HepG2 (cell line): Measurements from ENCODE around the gene CACNA1C. TPM values are rescaled to one million over a fixed set of nuclear protein-coding genes. Genes with fewer than 3 reads are reported as not detected.

Experiments used
- ATAC-seq: fragments of 200-7000 bp; cut with Tn5 transposase; 3 replicates; pipeline ENCODE4 v1.9.1; 2020; ENCODE audit warnings: mild to moderate bottlenecking, moderate library complexity
- Bru-seq: library from RNA; stranded (reverse); fragments of 400-500 nt; gene quantifications from one replicate; lab custom pipeline; 2021; lab: Mats Ljungman, UMichigan
- BruChase-seq, 2 experiments: library from RNA; stranded (reverse); fragments of 400-500 nt; gene quantifications; one replicate each; lab custom pipeline; 2021; lab: Mats Ljungman, UMichigan
- BruUV-seq: library from RNA; stranded (reverse); fragments of 400-500 nt; replicated peaks from 2 replicates; lab custom pipeline; 2021; lab: Mats Ljungman, UMichigan
- CTCF ChIA-PET: fragments of 300-600 bp; formaldehyde crosslinking; extraction: SDS; loops from one replicate; lab custom pipeline; 2021; ENCODE audit warnings: low total read pairs, inconsistent platforms, low intra/inter-chr PET ratio; lab: Yijun Ruan, JAX
- POLR2A ChIA-PET: fragments of 350-600 bp; sonication (Branson Sonifier 250); formaldehyde crosslinking; loops from one replicate; lab custom pipeline; 2020; ENCODE audit warnings: antibody characterized with exemption, inconsistent platforms; lab: Yijun Ruan, JAX
- DNase-seq: peaks from one replicate; pipeline ENCODE4 v3.0.0-alpha.2; 2015; ENCODE audit warnings: low spot score
- FAIRE-seq: peaks from 3 replicates; lab custom pipeline; 2011; peaks lifted over from hg19 to GRCh38; lab: Jason Lieb, UNC
- H2AFZ ChIP-seq: one replicate; pipeline ENCODE4 v1.6.1; 2011; ENCODE audit warnings: low read length, inconsistent platforms
- H3K27ac ChIP-seq: fragments of 300-600 bp; 3 replicates; pipeline ENCODE4 v1.8.0; 2011; ENCODE audit warnings: mixed run types, mild to moderate bottlenecking, mixed read lengths, low read length, inconsistent platforms; ENCODE audit not compliant: insufficient read depth; ENCODE audit errors: extremely low read length
- H3K27me3 ChIP-seq, 2 experiments: fragments of 200-600 bp in 1 of 2; 2 replicates in 1 of 2; 3 replicates in 1 of 2; pipeline versions ENCODE4 v1.6.0 to v1.8.0; 2011; ENCODE audit warnings: low read length in 2 of 2, mild to moderate bottlenecking in 2 of 2, moderate library complexity in 2 of 2, inconsistent platforms in 1 of 2; ENCODE audit not compliant: insufficient read depth in 2 of 2, control insufficient read depth in 1 of 2
- H3K36me3 ChIP-seq, 2 experiments: fragments of 200-600 bp in 1 of 2; replicated peaks in 1 of 2; 2 replicates in 1 of 2; 3 replicates in 1 of 2; pipeline versions ENCODE4 v1.5.1 to v1.8.0; 2011; ENCODE audit warnings: low read length in 2 of 2, inconsistent platforms in 1 of 2; ENCODE audit not compliant: insufficient read depth in 2 of 2, control insufficient read depth in 1 of 2
- H3K4me1 ChIP-seq: 2 replicates; pipeline ENCODE4 v1.5.1; 2012; ENCODE audit warnings: low read length, inconsistent platforms; ENCODE audit not compliant: insufficient read depth
- H3K4me2 ChIP-seq: 2 replicates; pipeline ENCODE4 v1.6.0; 2011; ENCODE audit warnings: low read depth, low read length, inconsistent platforms
- H3K4me3 ChIP-seq, 3 experiments: fragments of 200-600 bp in 1 of 3; sonication (generic), shearing (Covaris generic) in 1 of 3; replicated peaks in 1 of 3; 2 replicates each; pipeline ENCODE4 v1.5.1; 2011 to 2016; ENCODE audit warnings: low read length in 3 of 3, inconsistent platforms in 2 of 3, low read depth in 2 of 3, mild to moderate bottlenecking in 2 of 3, control low read depth in 1 of 3, mixed read lengths in 1 of 3; ENCODE audit not compliant: insufficient read depth in 1 of 3
- H3K79me2 ChIP-seq: one replicate; pipeline ENCODE4 v1.6.1; 2011; ENCODE audit warnings: low read length, inconsistent platforms; ENCODE audit not compliant: insufficient read depth
- H3K9ac ChIP-seq: 2 replicates; pipeline ENCODE4 v1.6.0; 2011; ENCODE audit warnings: mild to moderate bottlenecking, low read depth, low read length, inconsistent platforms; ENCODE audit not compliant: insufficient read depth
- H3K9me3 ChIP-seq: 2 replicates; pipeline ENCODE4 v1.5.1; 2012; ENCODE audit warnings: mild to moderate bottlenecking, low read length
- H4K20me1 ChIP-seq: 2 replicates; pipeline ENCODE4 v1.6.0; 2011; ENCODE audit warnings: inconsistent platforms, mild to moderate bottlenecking, low read length, moderate library complexity; ENCODE audit not compliant: insufficient read depth
- CBFB ChIP-seq: sonication (generic); formaldehyde crosslinking; IDR thresholded peaks from 2 replicates; pipeline ENCODE4 v1.4.0; 2020; ENCODE audit warnings: missing genetic modification reagents
- EZH2 ChIP-seq: conservative IDR thresholded peaks from 2 replicates; pipeline ENCODE4 v1.6.1; 2012; ENCODE audit warnings: mild to moderate bottlenecking, low read depth, low read length, moderate library complexity
- PPARG ChIP-seq: conservative IDR thresholded peaks from 2 replicates; pipeline ENCODE4 v1.6.1; 2016; ENCODE audit warnings: missing biosample characterization, missing genetic modification reagents
- TOE1 ChIP-seq: sonication (generic); formaldehyde crosslinking; IDR thresholded peaks from 2 replicates; pipeline ENCODE4 v1.4.0; 2020; ENCODE audit warnings: mild to moderate bottlenecking, missing genetic modification reagents
- ZNF333 ChIP-seq: sonication (generic); formaldehyde crosslinking; IDR thresholded peaks from 2 replicates; pipeline ENCODE4 v1.4.0; 2020; ENCODE audit warnings: mild to moderate bottlenecking, missing genetic modification reagents, borderline replicate concordance
- ZNF672 ChIP-seq: sonication (generic); formaldehyde crosslinking; IDR thresholded peaks from 2 replicates; pipeline ENCODE4 v1.8.1; 2022; ENCODE audit warnings: missing genetic modification reagents
- ZNF891 ChIP-seq: sonication (generic); formaldehyde crosslinking; IDR thresholded peaks from 2 replicates; pipeline ENCODE4 v1.5.0; 2020; ENCODE audit warnings: mild to moderate bottlenecking, missing genetic modification reagents
- WGBS: methylation state at CpG from one replicate; pipeline ENCODE4 v1.1.6; 2017; ENCODE audit warnings: low lambda C conversion rate; 5-methylcytosine and 5-hydroxymethylcytosine counted together
- in situ Hi-C: cut with HindIII; loops from 2 replicates; pipeline ENCODE4 v1.10.0; 2017; ENCODE audit warnings: low pct_unique_long_range_greater_than_20kb; ENCODE audit not compliant: extremely low pct_ligation_motif_present
- intact Hi-C: fragments of 100-400 bp; cut with micrococcal nuclease; formaldehyde crosslinking; loops from one replicate; pipeline ENCODE4 v1.10.0; 2022; ENCODE audit not compliant: unreplicated experiment
- long read RNA-seq, 2 experiments: library from RNA in 1 of 2; library from polyadenylated mRNA in 1 of 2; stranded (forward) in 1 of 2; unstranded in 1 of 2; transcript quantifications; one replicate each; pipeline ENCODE4 v2.0.0, GENCODE V29; 2019 to 2022
- polyA minus RNA-seq, 3 experiments: library from RNA; depleted of rRNA, polyadenylated mRNA; stranded (reverse); fragments of >200 nt; gene quantifications; 2 replicates each; pipeline ENCODE4 v1.2.3, GENCODE V29; 2011; ENCODE audit warnings: low replicate concordance in 1 of 3
- polyA plus RNA-seq, 8 experiments: library from polyadenylated mRNA; depleted of rRNA in 3 of 8; stranded (reverse) in 7 of 8; unstranded in 1 of 8; fragments of >200 nt; fragmentation: Illumina TruSeq in 4 of 8; extraction: Trizol in 4 of 8; gene quantifications; 2 replicates each; pipeline versions ENCODE4 v1.2.1 to v1.2.3, GENCODE V29; 2011 to 2016; ENCODE audit warnings: low read depth in 4 of 8, missing spikeins in 1 of 8, mixed read lengths in 1 of 8; ENCODE audit not compliant: insufficient read depth in 1 of 8
- total RNA-seq, 5 experiments: library from RNA; depleted of rRNA; stranded (reverse); fragments of >200 nt; fragmentation: Illumina TruSeq; extraction: Trizol; gene quantifications; 2 replicates each; pipeline ENCODE4 v1.2.3, GENCODE V29; 2016; ENCODE audit warnings: low read depth in 1 of 5
- TF ChIP-seq, protein P1 (sequence below): sonication (generic); formaldehyde crosslinking; IDR thresholded peaks from 2 replicates; pipeline ENCODE4 v1.4.0; 2020; ENCODE audit warnings: missing genetic modification reagents
- TF ChIP-seq, protein P2 (sequence below): sonication (generic); formaldehyde crosslinking; IDR thresholded peaks from 2 replicates; pipeline ENCODE4 v1.4.0; 2020; ENCODE audit warnings: missing genetic modification reagents
- TF ChIP-seq, protein P3 (sequence below): sonication (generic); formaldehyde crosslinking; IDR thresholded peaks from 2 replicates; pipeline ENCODE4 v1.4.0; 2020; ENCODE audit warnings: mild to moderate bottlenecking, missing genetic modification reagents
- TF ChIP-seq, protein P4 (sequence below): sonication (generic); formaldehyde crosslinking; IDR thresholded peaks from 2 replicates; pipeline ENCODE4 v1.8.0; 2022; ENCODE audit warnings: missing genetic modification reagents, mild to moderate bottlenecking, borderline replicate concordance

CACNA1C gene
- total RNA-seq (2016; rRNA removed; fragmentation: Illumina TruSeq; extraction: Trizol) (not detected in 2 replicates), polyA plus RNA-seq (2011; rRNA removed) (0.05 TPM in 1 of 2 replicates, not detected in the other), polyA minus RNA-seq (2011; rRNA and poly(A)+ RNA removed; ENCODE audit: low replicate concordance) (0.06 and 0.80 TPM in 2 replicates), Bru-seq, nascent RNA (percentile 6 among the genes with signal in this experiment), BruChase-seq, experiment 1, labeled RNA remaining after a 6-hour chase (percentile 4 among the genes with signal in this experiment), BruChase-seq, experiment 2, labeled RNA remaining after a 2-hour chase (percentile 8 among the genes with signal in this experiment)
- total RNA-seq (2016; cell fraction: cytosol; rRNA removed; fragmentation: Illumina TruSeq; extraction: Trizol; ENCODE audit: low read depth), result not detected in 2 replicates
- total RNA-seq (2016; cell fraction: insoluble cytoplasmic fraction; rRNA removed; fragmentation: Illumina TruSeq; extraction: Trizol), result not detected in 2 replicates
- not detected in 2 replicates for total RNA-seq (2016; cell fraction: membrane; rRNA removed; fragmentation: Illumina TruSeq; extraction: Trizol)
- total RNA-seq (2016; cell fraction: nucleus; rRNA removed; fragmentation: Illumina TruSeq; extraction: Trizol), result not detected in 2 replicates
- polyA plus RNA-seq (2011; cell fraction: cytosol; rRNA removed), result 0.01 TPM in 2 replicates
- 0.06 and 0.19 TPM in 2 replicates for polyA plus RNA-seq (2011; cell fraction: nucleus; rRNA removed)
- polyA plus RNA-seq (2012), result 0.04 TPM in 1 of 2 replicates, not detected in the other
- polyA plus RNA-seq (2016; cell fraction: cytosol; fragmentation: Illumina TruSeq; extraction: Trizol; ENCODE audit: low read depth), result not detected in 2 replicates
- not detected in 2 replicates for polyA plus RNA-seq (2016; cell fraction: insoluble cytoplasmic fraction; fragmentation: Illumina TruSeq; extraction: Trizol; ENCODE audit: low read depth)
- polyA plus RNA-seq (2016; cell fraction: membrane; fragmentation: Illumina TruSeq; extraction: Trizol; ENCODE audit: low read depth), result not detected in 2 replicates
- not detected in 2 replicates for polyA plus RNA-seq (2016; cell fraction: nucleus; fragmentation: Illumina TruSeq; extraction: Trizol; ENCODE audit: insufficient read depth, low read depth)
- polyA minus RNA-seq (2011; cell fraction: cytosol; rRNA and poly(A)+ RNA removed), result not detected in 2 replicates
- polyA minus RNA-seq (2011; cell fraction: nucleus; rRNA and poly(A)+ RNA removed), result 0.13 and 0.37 TPM in 2 replicates
- long read RNA-seq, experiment 1, result 0 reads
- long read RNA-seq, experiment 2, result 0 reads

DNA sequence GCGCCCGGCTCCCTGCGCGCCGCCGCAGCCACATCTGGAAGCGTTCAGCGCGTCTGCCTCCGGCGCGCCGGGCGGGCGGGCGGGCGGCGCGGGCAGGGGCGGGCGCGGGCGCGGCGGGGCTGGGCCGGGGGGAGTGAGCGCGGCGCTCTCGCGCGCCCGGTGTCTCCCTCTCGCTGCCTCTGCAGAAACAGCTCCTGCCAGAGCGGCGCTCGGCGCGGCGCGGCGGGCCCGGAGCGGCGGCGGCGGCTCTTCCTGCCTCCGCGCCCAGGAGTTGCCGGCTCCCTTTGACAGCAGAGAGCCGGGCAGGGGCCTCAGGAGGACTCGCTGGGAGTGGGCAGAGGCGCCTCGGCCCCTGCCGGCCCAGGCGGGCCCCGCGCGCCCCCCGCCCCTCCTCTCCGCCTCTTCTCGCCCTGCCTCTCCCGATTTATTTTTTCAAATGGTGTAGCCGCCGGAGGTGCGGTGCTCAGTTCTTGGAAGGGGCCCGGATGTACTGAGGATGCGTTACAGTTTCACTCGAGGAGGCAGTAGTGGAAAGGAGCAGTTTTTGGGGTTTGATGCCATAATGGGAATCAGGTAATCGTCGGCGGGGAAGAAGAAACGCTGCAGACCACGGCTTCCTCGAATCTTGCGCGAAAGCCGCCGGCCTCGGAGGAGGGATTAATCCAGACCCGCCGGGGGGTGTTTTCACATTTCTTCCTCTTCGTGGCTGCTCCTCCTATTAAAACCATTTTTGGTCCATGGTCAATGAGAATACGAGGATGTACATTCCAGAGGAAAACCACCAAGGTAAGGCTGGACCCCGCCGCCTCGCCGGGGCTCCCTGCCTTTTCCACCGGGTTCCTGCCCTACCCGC is at the start of gene CACNA1C:
TSS of gene CACNA1C (plus strand) at position 162 of the 853 bp plus-strand sequence. CDS start at position 738, 576 bp downstream.
- CTCF ChIA-PET, result no interaction called here
- ATAC-seq, result peak; percentile 80
- H3K4me3 ChIP-seq, result peak within 1 kb of the TSS; percentile 33 to 66 (median 54); a peak in 4 of 6 replicates
- in situ Hi-C loops, result loop anchor here (10.0 kb wide), 1 partner anchor 532 kb away; no protein-coding TSS in a partner anchor
- H3K27me3 ChIP-seq, result peaks cover 6 to 79% of the 10 kb centered on the region in 2 experiments
- no peaks in the 10 kb centered on the region for H4K20me1 ChIP-seq
- WGBS, result 20% methylated on average over 17 of the region's 90 CpGs
- FAIRE-seq, result no peak
- H3K27ac ChIP-seq, result no peak within 1 kb of the TSS
- H3K4me2 ChIP-seq, result peak within 1 kb of the TSS; percentile 65
- no peaks in the 10 kb centered on the region for H3K9me3 ChIP-seq
- DNase-seq, result no peak
- H3K36me3 ChIP-seq, result no peaks in the 10 kb centered on the region
- H3K4me1 ChIP-seq, result peaks cover 30% of the 10 kb centered on the region
- H3K9ac ChIP-seq, result no peak within 1 kb of the TSS
- intact Hi-C loops, result no loop called here
- H2AFZ ChIP-seq, result no peak within 1 kb of the TSS
- no TSS peak for BruUV-seq
- H3K79me2 ChIP-seq, result no peaks in the 10 kb centered on the region
- POLR2A ChIA-PET, result no interaction called here
- TF ChIP-seq ZNF891 (CRISPR knock-in tag) (no peak), ZNF333 (CRISPR knock-in tag) (no peak), EZH2 (peak; percentile 97), TOE1 (CRISPR knock-in tag) (no peak), CBFB (CRISPR knock-in tag) (no peak), ZNF672 (CRISPR knock-in tag) (no peak), PPARG (CRISPR knock-in tag) (no peak)
- TF ChIP-seq, protein P1, sequence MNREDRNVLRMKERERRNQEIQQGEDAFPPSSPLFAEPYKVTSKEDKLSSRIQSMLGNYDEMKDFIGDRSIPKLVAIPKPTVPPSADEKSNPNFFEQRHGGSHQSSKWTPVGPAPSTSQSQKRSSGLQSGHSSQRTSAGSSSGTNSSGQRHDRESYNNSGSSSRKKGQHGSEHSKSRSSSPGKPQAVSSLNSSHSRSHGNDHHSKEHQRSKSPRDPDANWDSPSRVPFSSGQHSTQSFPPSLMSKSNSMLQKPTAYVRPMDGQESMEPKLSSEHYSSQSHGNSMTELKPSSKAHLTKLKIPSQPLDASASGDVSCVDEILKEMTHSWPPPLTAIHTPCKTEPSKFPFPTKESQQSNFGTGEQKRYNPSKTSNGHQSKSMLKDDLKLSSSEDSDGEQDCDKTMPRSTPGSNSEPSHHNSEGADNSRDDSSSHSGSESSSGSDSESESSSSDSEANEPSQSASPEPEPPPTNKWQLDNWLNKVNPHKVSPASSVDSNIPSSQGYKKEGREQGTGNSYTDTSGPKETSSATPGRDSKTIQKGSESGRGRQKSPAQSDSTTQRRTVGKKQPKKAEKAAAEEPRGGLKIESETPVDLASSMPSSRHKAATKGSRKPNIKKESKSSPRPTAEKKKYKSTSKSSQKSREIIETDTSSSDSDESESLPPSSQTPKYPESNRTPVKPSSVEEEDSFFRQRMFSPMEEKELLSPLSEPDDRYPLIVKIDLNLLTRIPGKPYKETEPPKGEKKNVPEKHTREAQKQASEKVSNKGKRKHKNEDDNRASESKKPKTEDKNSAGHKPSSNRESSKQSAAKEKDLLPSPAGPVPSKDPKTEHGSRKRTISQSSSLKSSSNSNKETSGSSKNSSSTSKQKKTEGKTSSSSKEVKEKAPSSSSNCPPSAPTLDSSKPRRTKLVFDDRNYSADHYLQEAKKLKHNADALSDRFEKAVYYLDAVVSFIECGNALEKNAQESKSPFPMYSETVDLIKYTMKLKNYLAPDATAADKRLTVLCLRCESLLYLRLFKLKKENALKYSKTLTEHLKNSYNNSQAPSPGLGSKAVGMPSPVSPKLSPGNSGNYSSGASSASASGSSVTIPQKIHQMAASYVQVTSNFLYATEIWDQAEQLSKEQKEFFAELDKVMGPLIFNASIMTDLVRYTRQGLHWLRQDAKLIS, result no peak
- TF ChIP-seq, protein P2, sequence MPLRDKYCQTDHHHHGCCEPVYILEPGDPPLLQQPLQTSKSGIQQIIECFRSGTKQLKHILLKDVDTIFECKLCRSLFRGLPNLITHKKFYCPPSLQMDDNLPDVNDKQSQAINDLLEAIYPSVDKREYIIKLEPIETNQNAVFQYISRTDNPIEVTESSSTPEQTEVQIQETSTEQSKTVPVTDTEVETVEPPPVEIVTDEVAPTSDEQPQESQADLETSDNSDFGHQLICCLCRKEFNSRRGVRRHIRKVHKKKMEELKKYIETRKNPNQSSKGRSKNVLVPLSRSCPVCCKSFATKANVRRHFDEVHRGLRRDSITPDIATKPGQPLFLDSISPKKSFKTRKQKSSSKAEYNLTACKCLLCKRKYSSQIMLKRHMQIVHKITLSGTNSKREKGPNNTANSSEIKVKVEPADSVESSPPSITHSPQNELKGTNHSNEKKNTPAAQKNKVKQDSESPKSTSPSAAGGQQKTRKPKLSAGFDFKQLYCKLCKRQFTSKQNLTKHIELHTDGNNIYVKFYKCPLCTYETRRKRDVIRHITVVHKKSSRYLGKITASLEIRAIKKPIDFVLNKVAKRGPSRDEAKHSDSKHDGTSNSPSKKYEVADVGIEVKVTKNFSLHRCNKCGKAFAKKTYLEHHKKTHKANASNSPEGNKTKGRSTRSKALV (CRISPR knock-in tag), result peak; percentile 84
- TF ChIP-seq, protein P3, sequence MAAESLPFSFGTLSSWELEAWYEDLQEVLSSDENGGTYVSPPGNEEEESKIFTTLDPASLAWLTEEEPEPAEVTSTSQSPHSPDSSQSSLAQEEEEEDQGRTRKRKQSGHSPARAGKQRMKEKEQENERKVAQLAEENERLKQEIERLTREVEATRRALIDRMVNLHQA (CRISPR knock-in tag), result no peak
- TF ChIP-seq, protein P4, sequence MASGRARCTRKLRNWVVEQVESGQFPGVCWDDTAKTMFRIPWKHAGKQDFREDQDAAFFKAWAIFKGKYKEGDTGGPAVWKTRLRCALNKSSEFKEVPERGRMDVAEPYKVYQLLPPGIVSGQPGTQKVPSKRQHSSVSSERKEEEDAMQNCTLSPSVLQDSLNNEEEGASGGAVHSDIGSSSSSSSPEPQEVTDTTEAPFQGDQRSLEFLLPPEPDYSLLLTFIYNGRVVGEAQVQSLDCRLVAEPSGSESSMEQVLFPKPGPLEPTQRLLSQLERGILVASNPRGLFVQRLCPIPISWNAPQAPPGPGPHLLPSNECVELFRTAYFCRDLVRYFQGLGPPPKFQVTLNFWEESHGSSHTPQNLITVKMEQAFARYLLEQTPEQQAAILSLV, result no peak
